ENCODE data around the gene NIBAN1.

DNA sequence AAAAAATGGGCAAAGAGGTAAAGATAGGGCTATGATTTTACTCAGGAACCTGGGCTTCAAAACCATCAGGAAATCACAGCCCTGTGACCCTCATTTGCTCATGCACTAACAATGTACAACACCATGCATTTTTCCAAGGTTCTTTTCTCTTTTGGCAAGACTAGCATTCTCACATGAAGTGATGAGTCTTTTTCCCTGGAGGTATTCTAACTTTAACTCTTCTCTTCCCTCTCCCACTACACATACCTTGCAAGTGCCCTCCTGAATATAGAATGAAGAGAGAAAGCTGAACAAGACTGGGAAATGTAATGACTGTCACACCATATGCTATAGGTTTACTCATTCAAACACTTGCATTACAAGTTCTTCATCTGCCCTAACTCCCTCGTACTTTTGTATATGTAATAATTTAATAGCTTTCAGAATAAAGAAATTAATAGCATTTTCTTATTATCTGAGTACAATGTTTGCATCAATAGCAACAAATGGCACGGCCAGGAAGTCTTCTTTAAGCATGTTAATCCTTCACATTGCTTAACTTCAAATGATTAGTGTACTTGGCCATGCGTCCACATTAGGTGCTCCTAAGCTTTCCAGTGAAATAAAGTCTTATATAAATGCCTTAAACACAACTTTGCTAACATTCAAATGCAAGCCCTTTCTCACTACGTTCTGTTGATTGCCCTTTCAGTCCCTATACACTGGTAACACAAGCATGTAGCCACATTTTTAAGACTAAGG is 1.8 kb downstream of the NIBAN1 start:
- TF ChIP-seq, protein P1, sequence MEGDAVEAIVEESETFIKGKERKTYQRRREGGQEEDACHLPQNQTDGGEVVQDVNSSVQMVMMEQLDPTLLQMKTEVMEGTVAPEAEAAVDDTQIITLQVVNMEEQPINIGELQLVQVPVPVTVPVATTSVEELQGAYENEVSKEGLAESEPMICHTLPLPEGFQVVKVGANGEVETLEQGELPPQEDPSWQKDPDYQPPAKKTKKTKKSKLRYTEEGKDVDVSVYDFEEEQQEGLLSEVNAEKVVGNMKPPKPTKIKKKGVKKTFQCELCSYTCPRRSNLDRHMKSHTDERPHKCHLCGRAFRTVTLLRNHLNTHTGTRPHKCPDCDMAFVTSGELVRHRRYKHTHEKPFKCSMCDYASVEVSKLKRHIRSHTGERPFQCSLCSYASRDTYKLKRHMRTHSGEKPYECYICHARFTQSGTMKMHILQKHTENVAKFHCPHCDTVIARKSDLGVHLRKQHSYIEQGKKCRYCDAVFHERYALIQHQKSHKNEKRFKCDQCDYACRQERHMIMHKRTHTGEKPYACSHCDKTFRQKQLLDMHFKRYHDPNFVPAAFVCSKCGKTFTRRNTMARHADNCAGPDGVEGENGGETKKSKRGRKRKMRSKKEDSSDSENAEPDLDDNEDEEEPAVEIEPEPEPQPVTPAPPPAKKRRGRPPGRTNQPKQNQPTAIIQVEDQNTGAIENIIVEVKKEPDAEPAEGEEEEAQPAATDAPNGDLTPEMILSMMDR (IDR thresholded peaks at IDR 0.05), result no peak
- TF ChIP-seq POLR2A (IDR thresholded peaks at IDR 0.05), result no peak

Measured in esophagus squamous epithelium (tissue), 4 donors.